ENCODE data around the gene INAVA.
"Not testable (repeated sequence)": the region's sequence is repeated elsewhere in the genome, so short reads cannot be mapped to it uniquely, and the experiment has no call there.

INAVA gene

DNA sequence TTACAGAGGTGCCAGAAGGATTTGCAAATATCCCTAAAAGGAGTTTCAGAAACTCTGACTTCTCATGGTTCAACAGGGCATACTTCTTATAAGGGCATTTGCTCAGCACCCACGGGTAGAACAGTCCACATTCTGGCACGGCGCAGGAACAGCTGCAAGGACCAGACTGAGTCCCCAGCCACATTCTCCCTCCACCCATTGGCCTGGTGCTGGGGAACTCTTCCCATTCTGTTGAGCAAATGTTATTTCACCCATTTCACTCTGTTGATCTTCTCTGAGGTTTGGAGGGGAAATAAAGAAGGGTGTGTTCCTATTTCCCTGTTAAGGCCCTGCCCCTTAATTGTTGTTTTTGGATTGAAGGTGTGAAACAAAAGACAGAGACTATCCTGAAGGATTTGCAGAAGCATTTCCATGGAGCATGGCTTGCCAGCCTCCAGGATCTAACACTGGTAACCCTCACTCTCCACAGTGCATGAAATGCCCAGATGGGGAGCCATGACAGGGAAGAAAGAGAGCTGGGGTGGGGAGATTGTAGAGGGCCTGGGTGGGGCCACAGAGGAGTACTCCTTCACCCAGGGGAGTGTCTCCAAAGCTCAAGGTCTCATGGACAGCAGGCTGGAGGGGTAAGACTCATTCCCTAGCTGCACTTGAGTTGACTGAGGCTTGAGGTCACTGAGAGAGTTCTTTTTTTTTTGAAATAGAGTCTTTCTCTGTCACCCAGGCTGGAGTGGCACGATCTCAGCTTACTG lies 35.0 kb downstream of the INAVA start:
- Histone ChIP-seq H3K27me3 (ENCODE audit: control insufficient read depth in 1 of 2, insufficient read depth in 2 of 2, low read length in 2 of 2) (no peaks in the 10 kb centered on the region), H3K9me3 (ENCODE audit: low read length) (no peaks in the 10 kb centered on the region), H3K27ac (ENCODE audit: low read depth, low read length) (no peak overlapping the region), H3K4me3 (ENCODE audit: low read depth in 1 of 2, low read length in 2 of 2) (no peak overlapping the region), H3K9ac (ENCODE audit: low read length) (no peak overlapping the region), H3K4me1 (ENCODE audit: insufficient read depth, low read length) (no peaks in the 10 kb centered on the region), H3K36me3 (ENCODE audit: insufficient read depth, low read length) (no peaks in the 10 kb centered on the region)

GRCh38 chr1:200930285-200930684 lies 35.6 kb downstream of the INAVA start:
- not testable (repeated sequence) for H3K9ac ChIP-seq (ENCODE audit: low read length); H3K4me3 ChIP-seq (ENCODE audit: low read depth in 1 of 2, low read length in 2 of 2); H3K4me1 ChIP-seq (ENCODE audit: insufficient read depth, low read length); H3K36me3 ChIP-seq (ENCODE audit: insufficient read depth, low read length); H3K9me3 ChIP-seq (ENCODE audit: low read length); H3K27me3 ChIP-seq (ENCODE audit: control insufficient read depth in 1 of 2, insufficient read depth in 2 of 2, low read length in 2 of 2); H3K27ac ChIP-seq (ENCODE audit: low read depth, low read length)

DNA sequence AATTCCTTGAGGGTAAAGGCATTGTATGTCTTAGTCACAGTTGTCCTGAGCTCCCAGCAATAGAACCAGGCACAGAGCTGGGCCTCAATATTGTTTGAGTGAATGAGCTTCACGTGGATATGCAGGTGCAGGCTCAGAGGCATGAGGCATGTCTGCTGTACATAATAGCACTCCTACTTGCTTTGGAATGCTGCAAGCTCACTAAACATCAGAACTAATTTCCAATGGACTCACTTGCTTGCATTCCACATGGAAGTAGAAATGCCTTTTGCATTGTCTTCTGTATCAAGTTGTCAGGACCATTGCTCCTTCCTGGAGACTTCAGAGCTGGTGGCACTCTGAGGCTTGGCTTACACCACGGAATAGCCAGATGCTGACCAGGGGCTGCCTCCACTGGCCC lies 37.1 kb downstream of the INAVA start:
- H3K4me1 ChIP-seq (ENCODE audit: insufficient read depth, low read length), result no peaks in the 10 kb centered on the region

DNA sequence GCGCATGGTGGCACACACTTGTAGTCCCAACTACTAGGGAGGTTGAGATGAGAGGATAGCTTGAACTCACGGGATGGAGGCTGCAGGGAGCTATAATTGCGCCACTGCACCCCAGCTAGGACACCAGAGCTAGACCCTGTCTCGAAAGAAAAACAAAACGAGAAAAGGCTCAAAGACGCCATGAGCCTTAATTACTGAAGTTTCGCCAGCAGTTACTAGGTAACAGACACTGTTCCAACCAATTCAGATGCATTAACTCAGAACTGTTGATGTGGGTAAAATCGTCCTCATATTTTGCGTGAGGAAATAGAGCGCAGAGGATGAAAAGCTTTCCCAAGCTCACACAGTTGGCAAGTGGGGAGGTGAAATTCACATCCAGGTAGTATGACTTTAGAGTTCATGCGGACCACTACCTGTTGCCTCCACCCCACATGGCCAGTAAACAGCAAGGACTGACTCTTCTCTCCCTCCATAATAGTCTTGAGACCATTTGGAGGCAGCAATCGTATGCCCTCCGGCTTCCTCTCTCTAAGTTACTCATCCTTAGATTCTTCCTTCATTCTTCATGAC lies 40.1 kb downstream of the INAVA start:
- no peaks in the 10 kb centered on the region for H3K27me3 ChIP-seq (ENCODE audit: control insufficient read depth in 1 of 2, insufficient read depth in 2 of 2, low read length in 2 of 2)
- no peak overlapping the region for H3K27ac ChIP-seq (ENCODE audit: low read depth, low read length)
- H3K4me1 ChIP-seq (ENCODE audit: insufficient read depth, low read length), result no peaks in the 10 kb centered on the region
- H3K9me3 ChIP-seq (ENCODE audit: low read length), result no peaks in the 10 kb centered on the region
- H3K36me3 ChIP-seq (ENCODE audit: insufficient read depth, low read length), result no peaks in the 10 kb centered on the region
- no peak overlapping the region for H3K9ac ChIP-seq (ENCODE audit: low read length)
- H3K4me3 ChIP-seq (ENCODE audit: low read depth in 1 of 2, low read length in 2 of 2), result no peak overlapping the region

More for the DNA sequence above, 37.1 kb downstream of the INAVA start:
- Histone ChIP-seq H3K9ac (ENCODE audit: low read length) (no peak overlapping the region), H3K27me3 (ENCODE audit: control insufficient read depth in 1 of 2, insufficient read depth in 2 of 2, low read length in 2 of 2) (no peaks in the 10 kb centered on the region), H3K9me3 (ENCODE audit: low read length) (no peaks in the 10 kb centered on the region), H3K27ac (ENCODE audit: low read depth, low read length) (no peak overlapping the region), H3K4me3 (ENCODE audit: low read depth in 1 of 2, low read length in 2 of 2) (no peak overlapping the region), H3K36me3 (ENCODE audit: insufficient read depth, low read length) (no peaks in the 10 kb centered on the region)

DNA sequence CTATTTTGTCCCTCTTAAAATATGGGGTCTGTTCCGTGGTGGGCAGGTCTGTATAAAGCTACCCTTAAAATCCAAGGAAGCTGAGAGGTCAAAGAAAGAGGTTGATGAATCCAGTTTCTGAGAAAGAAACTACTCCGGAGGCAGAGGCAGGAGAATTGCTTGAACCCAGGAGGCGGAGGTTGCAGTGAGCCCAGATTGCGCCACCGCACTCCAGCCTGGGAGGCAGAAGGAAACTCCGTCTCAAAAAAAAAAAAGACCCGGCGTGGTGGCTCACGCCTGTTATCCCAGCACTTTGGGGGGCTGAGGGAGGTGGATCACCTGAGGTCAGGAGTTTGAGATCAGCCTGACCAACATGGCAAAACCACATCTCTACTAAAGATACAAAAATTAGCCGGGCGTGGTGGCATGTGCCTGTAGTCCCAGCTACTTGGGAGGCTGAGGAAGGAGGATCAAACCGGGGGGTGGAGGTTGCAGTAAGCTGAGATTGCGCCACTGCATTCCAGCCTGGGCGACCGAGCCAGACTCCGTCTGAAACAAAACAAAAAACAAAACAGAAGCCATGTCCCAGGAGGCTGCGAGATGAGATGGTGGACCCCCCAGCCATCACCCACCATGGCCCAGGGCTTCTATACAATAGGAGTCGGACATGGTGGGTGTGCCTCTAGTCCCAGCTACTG lies 40.7 kb downstream of the INAVA start:
- not testable (repeated sequence) for H3K27ac ChIP-seq (ENCODE audit: low read depth, low read length); H3K36me3 ChIP-seq (ENCODE audit: insufficient read depth, low read length); H3K9me3 ChIP-seq (ENCODE audit: low read length)

GRCh38 chr1:200938955-200939354 lies 44.3 kb downstream of the INAVA start:
- H3K9ac ChIP-seq (ENCODE audit: low read length), result no peak overlapping the region
- H3K4me1 ChIP-seq (ENCODE audit: insufficient read depth, low read length), result no peaks in the 10 kb centered on the region

More for the DNA sequence above, 40.7 kb downstream of the INAVA start:
- H3K4me1 ChIP-seq (ENCODE audit: insufficient read depth, low read length); H3K9ac ChIP-seq (ENCODE audit: low read length); H3K4me3 ChIP-seq (ENCODE audit: low read depth in 1 of 2, low read length in 2 of 2); H3K27me3 ChIP-seq (ENCODE audit: control insufficient read depth in 1 of 2, insufficient read depth in 2 of 2, low read length in 2 of 2): not testable (repeated sequence)

DNA sequence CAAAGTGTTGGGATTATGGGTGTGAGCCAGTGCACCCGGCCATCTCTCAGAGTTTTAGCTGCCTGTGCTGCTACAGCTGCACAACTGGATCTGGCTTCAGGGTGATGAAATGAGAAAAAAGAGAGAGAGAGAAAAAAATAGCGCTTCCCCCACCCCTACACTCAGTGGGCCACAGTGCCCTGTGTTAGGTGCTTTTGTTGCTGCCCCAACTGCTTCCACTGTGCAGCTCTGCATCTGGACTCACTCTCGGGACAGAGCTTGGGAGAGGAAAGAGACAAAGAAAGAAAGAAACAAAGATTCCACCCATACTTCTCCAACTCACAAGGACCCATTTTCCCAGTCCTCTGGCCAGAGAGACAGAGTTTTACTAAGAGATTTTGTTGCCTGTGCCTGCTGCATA lies 50.4 kb downstream of the INAVA start:
- Histone ChIP-seq H3K4me3 (ENCODE audit: low read depth in 1 of 2, low read length in 2 of 2) (no peak overlapping the region), H3K27me3 (ENCODE audit: control insufficient read depth in 1 of 2, insufficient read depth in 2 of 2, low read length in 2 of 2) (no peaks in the 10 kb centered on the region), H3K36me3 (ENCODE audit: insufficient read depth, low read length) (no peaks in the 10 kb centered on the region), H3K9me3 (ENCODE audit: low read length) (peaks cover 4% of the 10 kb centered on the region), H3K9ac (ENCODE audit: low read length) (no peak overlapping the region), H3K27ac (ENCODE audit: low read depth, low read length) (no peak overlapping the region), H3K4me1 (ENCODE audit: insufficient read depth, low read length) (no peaks in the 10 kb centered on the region)

More at GRCh38 chr1:200938955-200939354, 44.3 kb downstream of the INAVA start:
- H3K9me3 ChIP-seq (ENCODE audit: low read length), result peaks cover 4% of the 10 kb centered on the region
- H3K27me3 ChIP-seq (ENCODE audit: control insufficient read depth in 1 of 2, insufficient read depth in 2 of 2, low read length in 2 of 2), result no peaks in the 10 kb centered on the region
- no peak overlapping the region for H3K27ac ChIP-seq (ENCODE audit: low read depth, low read length)
- no peaks in the 10 kb centered on the region for H3K36me3 ChIP-seq (ENCODE audit: insufficient read depth, low read length)
- H3K4me3 ChIP-seq (ENCODE audit: low read depth in 1 of 2, low read length in 2 of 2), result no peak overlapping the region

DNA sequence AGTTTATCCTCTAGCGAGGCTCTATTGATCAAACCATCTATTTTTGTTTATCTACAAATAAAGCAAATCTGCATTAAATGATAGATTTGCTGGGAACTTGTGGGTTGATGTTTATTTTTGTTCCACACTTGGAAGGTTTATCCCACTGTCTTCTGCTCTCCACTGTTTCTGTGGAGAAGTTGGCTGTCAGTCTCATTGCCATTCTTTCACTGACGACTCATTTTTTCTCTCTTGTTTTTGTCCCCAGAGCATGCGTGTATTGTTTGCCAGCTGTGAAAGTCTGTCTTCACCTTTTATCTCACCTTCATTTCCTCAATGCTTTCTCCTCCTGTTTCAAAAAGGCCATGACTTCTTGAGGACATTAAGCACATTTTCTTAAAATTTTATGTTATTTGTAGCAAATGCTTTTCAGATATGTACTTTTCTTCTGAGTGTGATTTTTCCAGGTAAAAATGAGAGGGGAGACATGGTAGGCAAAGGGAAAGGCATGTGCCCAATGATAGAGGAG lies 52.4 kb downstream of the INAVA start:
- Histone ChIP-seq H3K27ac (ENCODE audit: low read depth, low read length) (no peak overlapping the region), H3K27me3 (ENCODE audit: control insufficient read depth in 1 of 2, insufficient read depth in 2 of 2, low read length in 2 of 2) (no peaks in the 10 kb centered on the region), H3K4me3 (ENCODE audit: low read depth in 1 of 2, low read length in 2 of 2) (no peak overlapping the region), H3K4me1 (ENCODE audit: insufficient read depth, low read length) (no peaks in the 10 kb centered on the region), H3K9ac (ENCODE audit: low read length) (no peak overlapping the region), H3K36me3 (ENCODE audit: insufficient read depth, low read length) (no peaks in the 10 kb centered on the region), H3K9me3 (ENCODE audit: low read length) (no peaks in the 10 kb centered on the region)

- Histone ChIP-seq H3K4me1 (ENCODE audit: insufficient read depth, low read length) (no peaks in the 10 kb centered on the region), H3K36me3 (ENCODE audit: insufficient read depth, low read length) (no peaks in the 10 kb centered on the region), H3K27me3 (ENCODE audit: control insufficient read depth in 1 of 2, insufficient read depth in 2 of 2, low read length in 2 of 2) (no peaks in the 10 kb centered on the region), H3K4me3 (ENCODE audit: low read depth in 1 of 2, low read length in 2 of 2) (no peak overlapping the region), H3K27ac (ENCODE audit: low read depth, low read length) (no peak overlapping the region), H3K9ac (ENCODE audit: low read length) (no peak overlapping the region), H3K9me3 (ENCODE audit: low read length) (no peaks in the 10 kb centered on the region)
Measured at GRCh38 chr1:200949626-200950025, 54.9 kb downstream of the INAVA start.

GRCh38 chr1:200951016-200951415 lies 56.3 kb downstream of the INAVA start:
- Histone ChIP-seq H3K36me3 (ENCODE audit: insufficient read depth, low read length) (no peaks in the 10 kb centered on the region), H3K9ac (ENCODE audit: low read length) (no peak overlapping the region), H3K4me1 (ENCODE audit: insufficient read depth, low read length) (no peaks in the 10 kb centered on the region), H3K4me3 (ENCODE audit: low read depth in 1 of 2, low read length in 2 of 2) (no peak overlapping the region), H3K9me3 (ENCODE audit: low read length) (no peaks in the 10 kb centered on the region), H3K27ac (ENCODE audit: low read depth, low read length) (no peak overlapping the region), H3K27me3 (ENCODE audit: control insufficient read depth in 1 of 2, insufficient read depth in 2 of 2, low read length in 2 of 2) (no peaks in the 10 kb centered on the region)

DNA sequence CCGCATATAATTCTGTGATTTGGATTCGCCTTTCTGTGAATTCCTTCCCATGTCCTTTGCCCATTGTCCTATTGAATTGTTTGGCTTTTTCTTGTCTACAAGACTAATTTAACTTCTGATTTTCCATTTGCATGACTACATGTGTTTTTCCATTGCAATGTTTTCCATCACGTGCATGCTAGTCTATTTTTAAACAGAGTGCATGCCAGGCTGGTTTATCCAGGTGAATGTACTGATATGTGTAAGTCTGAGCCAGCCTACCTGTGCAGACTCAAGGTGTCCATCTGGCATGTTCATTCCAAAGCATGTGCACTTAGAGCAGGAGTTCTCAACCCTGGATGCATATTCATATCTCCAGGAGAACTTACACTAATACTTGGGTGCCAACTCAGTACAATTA lies 59.7 kb downstream of the INAVA start:
- H3K9ac ChIP-seq (ENCODE audit: low read length), result no peak overlapping the region
- H3K9me3 ChIP-seq (ENCODE audit: low read length), result no peaks in the 10 kb centered on the region
- H3K4me3 ChIP-seq (ENCODE audit: low read depth in 1 of 2, low read length in 2 of 2), result no peak overlapping the region
- H3K36me3 ChIP-seq (ENCODE audit: insufficient read depth, low read length), result no peaks in the 10 kb centered on the region
- H3K4me1 ChIP-seq (ENCODE audit: insufficient read depth, low read length), result no peaks in the 10 kb centered on the region
- H3K27me3 ChIP-seq (ENCODE audit: control insufficient read depth in 1 of 2, insufficient read depth in 2 of 2, low read length in 2 of 2), result no peaks in the 10 kb centered on the region
- no peak overlapping the region for H3K27ac ChIP-seq (ENCODE audit: low read depth, low read length)

All from muscle layer of colon (tissue), 2 donors.